ENCODE data around the gene XYLB. TPM values are rescaled to one million over a fixed set of nuclear protein-coding genes. Genes with fewer than 3 reads are reported as not detected.
"Not testable (repeated sequence)": the region's sequence is repeated elsewhere in the genome, so short reads cannot be mapped to it uniquely, and the experiment has no call there.

The XYLB gene
- total RNA-seq (5.6 TPM), polyA plus RNA-seq (1 to 10 TPM in 3 of 4 donors, under 1 TPM in 1; 0.72 to 3.0 (median 1.7) TPM)

DNA sequence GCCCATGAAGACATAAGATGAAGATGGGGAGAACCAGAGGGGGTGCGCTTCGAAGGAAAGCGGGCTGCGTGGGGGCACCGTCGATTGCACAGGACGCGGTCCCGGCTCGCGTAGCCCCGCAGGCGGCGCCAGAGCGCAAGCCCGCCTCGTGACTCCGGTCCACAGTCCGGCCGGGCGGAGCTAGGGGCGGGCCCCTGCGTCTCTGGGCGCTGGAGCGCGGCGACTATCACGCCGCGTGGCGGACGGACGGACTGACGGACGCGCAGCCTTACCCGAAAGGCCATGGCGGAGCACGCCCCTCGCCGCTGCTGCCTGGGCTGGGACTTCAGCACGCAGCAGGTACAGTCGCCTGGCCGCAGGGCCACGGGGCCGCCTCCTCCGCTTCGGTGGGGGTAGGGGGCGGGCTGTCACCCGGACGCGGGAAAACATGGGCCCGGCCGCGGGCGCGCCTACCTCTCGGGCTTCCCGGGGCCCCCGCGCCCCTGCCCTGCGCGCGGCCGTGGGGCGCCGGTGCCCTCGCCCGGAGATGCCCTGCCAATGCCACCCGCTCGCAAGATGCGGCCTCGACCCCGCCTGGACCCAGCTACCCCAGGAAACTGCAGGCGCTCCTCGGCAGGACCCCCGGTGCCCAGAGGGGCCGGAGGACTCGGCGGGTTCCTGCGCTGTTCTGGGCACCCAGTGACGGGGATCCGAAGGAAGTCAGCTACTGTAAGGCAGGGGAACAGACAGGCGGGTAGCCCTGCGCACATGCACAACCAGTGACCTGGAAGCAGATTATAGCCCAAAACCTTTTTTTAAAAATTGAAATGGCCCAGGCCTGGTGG, at the start of gene XYLB:
Gene XYLB, plus strand, starts transcription at position 199 of the 824 bp plus-strand sequence. Its CDS starts 84 bp downstream, at position 283.
- Mint-ChIP-seq H3K36me3 (no peaks in the 10 kb centered on the region), H3K27ac (peak within 1 kb of the TSS in 2 of 3 donors; percentile 11 to 27), H3K4me3 (peak within 1 kb of the TSS; percentile 87 to 90 (median 88)), H3K27me3 (peaks cover 4% of the 10 kb centered on the region), H3K9me3 (no peaks in the 10 kb centered on the region), H3K4me1 (peaks cover 0 to 4% (median 2%) of the 10 kb centered on the region in 4 donors)
- DNase-seq: peak; percentile 62 to 83 (median 72)
- ATAC-seq (ENCODE audit: low read depth in 2 of 2): peak; percentile 94
- peaks cover 11% of the 10 kb centered on the region for H3K4me1 ChIP-seq (ENCODE audit: control insufficient read depth, insufficient read depth, low read length, poor library complexity, severe bottlenecking)
- peak within 1 kb of the TSS; percentile 21 for H3K27ac ChIP-seq (ENCODE audit: insufficient read depth, low read length, poor library complexity, severe bottlenecking)
- peak within 1 kb of the TSS; percentile 26 for H3K4me3 ChIP-seq (ENCODE audit: low read depth, low read length)
- H3K9me3 ChIP-seq (ENCODE audit: control insufficient read depth in 2 of 2, low read length in 2 of 2): no peaks in the 10 kb centered on the region
- H3K36me3 ChIP-seq (ENCODE audit: control insufficient read depth, insufficient read depth, low read length): no peaks in the 10 kb centered on the region
- no peaks in the 10 kb centered on the region for H3K27me3 ChIP-seq (ENCODE audit: control insufficient read depth, insufficient read depth, low read length)

DNA sequence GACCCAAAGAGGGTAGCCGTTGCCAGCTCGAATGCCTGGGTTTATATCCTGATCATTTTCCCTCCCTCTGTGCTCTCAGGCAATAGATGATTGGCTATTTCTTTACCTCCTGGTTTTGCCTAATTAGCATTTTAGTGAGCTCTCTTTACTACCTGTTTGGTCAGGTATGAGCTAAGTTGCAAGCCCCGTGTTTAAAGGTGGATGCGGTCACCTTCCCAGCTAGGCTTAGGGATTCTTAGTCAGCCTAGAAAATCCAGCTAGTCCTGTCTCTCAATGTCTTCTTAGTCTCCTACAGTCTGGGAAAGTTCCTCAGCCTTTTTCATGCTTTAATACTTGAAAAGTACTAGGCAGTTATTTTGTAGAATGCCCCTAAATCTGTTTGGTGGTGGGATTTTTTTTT, 49.5 kb upstream of the XYLB start:
- H3K4me3 Mint-ChIP-seq: not testable (repeated sequence)

DNA sequence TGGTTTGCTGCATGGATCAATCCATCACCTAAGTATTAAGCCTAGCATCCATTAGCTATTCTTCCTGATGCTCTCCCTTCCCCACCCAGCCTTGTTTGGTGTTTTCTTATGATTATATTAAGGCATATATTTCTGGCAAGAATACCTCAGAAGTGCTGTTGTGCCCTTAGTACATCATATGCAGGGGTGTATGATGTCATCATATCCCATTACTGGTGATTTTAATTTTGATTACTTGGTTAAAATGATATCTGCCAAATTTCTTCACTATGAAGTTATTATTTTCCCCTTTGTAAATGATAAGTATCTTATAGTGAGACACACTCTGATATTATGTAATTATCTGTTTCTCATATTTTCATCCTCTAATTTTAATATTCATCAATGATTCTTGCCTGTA, 49.0 kb upstream of the XYLB start:
- Histone ChIP-seq H3K4me3 (ENCODE audit: low read depth, low read length) (no peak overlapping the region), H3K4me1 (ENCODE audit: control insufficient read depth, insufficient read depth, low read length, poor library complexity, severe bottlenecking) (no peaks in the 10 kb centered on the region), H3K36me3 (ENCODE audit: control insufficient read depth, insufficient read depth, low read length) (no peaks in the 10 kb centered on the region), H3K27me3 (ENCODE audit: control insufficient read depth, insufficient read depth, low read length) (peaks cover 3% of the 10 kb centered on the region), H3K27ac (ENCODE audit: insufficient read depth, low read length, poor library complexity, severe bottlenecking) (no peak overlapping the region), H3K9me3 (ENCODE audit: control insufficient read depth in 2 of 2, low read length in 2 of 2) (no peaks in the 10 kb centered on the region)
- ATAC-seq (ENCODE audit: low read depth in 2 of 2): no peak
- DNase-seq: no peak
- no peak overlapping the region for H3K4me3 Mint-ChIP-seq
- no peak overlapping the region for H3K27ac Mint-ChIP-seq
- H3K4me1 Mint-ChIP-seq: no peaks in the 10 kb centered on the region
- H3K9me3 Mint-ChIP-seq: no peaks in the 10 kb centered on the region
- H3K27me3 Mint-ChIP-seq: peaks cover 38% of the 10 kb centered on the region
- H3K36me3 Mint-ChIP-seq: no peaks in the 10 kb centered on the region

More for the DNA sequence above, 49.5 kb upstream of the XYLB start:
- not testable (repeated sequence) for H3K36me3 ChIP-seq (ENCODE audit: control insufficient read depth, insufficient read depth, low read length); H3K9me3 Mint-ChIP-seq; H3K27ac ChIP-seq (ENCODE audit: insufficient read depth, low read length, poor library complexity, severe bottlenecking); H3K27me3 ChIP-seq (ENCODE audit: control insufficient read depth, insufficient read depth, low read length); DNase-seq; H3K4me3 ChIP-seq (ENCODE audit: low read depth, low read length); H3K4me1 ChIP-seq (ENCODE audit: control insufficient read depth, insufficient read depth, low read length, poor library complexity, severe bottlenecking); H3K27ac Mint-ChIP-seq; ATAC-seq (ENCODE audit: low read depth in 2 of 2); H3K36me3 Mint-ChIP-seq; H3K4me1 Mint-ChIP-seq; H3K9me3 ChIP-seq (ENCODE audit: control insufficient read depth in 2 of 2, low read length in 2 of 2)
- H3K27me3 Mint-ChIP-seq: peaks cover 38% of the 10 kb centered on the region

DNA sequence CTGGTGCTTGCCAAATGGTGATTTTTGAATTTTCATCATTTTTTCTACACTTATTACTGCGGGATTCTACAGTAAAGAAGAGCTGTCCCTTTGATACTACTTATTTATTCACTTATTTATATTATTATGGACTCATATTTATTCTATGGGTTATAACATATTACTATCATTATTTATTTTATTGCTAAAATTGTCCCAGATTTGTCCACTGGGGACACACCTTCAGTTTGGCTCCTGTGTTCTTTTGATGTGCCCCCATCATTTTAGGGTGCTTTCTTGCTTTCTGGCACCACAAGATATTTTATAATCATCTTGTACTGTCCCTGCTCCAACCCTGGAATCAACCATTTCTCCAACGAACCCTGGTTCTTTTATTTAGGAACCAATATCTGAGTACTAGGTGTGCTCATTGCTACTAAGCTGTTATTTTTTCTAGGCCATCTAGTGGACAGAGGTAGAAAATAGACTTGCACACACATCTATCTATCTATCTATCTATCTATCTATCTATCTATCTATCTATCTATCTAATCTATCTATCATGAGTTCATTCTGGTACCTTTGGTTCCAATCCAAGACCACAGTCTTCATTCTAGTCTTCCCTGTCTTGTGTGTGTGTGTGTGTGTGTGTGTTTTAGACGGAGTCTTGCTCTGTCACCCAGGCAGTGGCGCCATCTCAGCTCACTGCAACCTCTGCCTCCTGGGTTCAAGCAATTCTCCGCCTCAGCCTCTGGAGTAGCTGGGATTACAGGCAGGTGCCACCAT, 48.5 kb upstream of the XYLB start:
- no peaks in the 10 kb centered on the region for H3K36me3 ChIP-seq (ENCODE audit: control insufficient read depth, insufficient read depth, low read length)
- no peak overlapping the region for H3K27ac Mint-ChIP-seq
- no peaks in the 10 kb centered on the region for H3K4me1 ChIP-seq (ENCODE audit: control insufficient read depth, insufficient read depth, low read length, poor library complexity, severe bottlenecking)
- H3K27ac ChIP-seq (ENCODE audit: insufficient read depth, low read length, poor library complexity, severe bottlenecking): no peak overlapping the region
- no peaks in the 10 kb centered on the region for H3K36me3 Mint-ChIP-seq
- no peaks in the 10 kb centered on the region for H3K9me3 ChIP-seq (ENCODE audit: control insufficient read depth in 2 of 2, low read length in 2 of 2)
- H3K4me3 ChIP-seq (ENCODE audit: low read depth, low read length): no peak overlapping the region
- no peak overlapping the region for H3K4me3 Mint-ChIP-seq
- ATAC-seq (ENCODE audit: low read depth in 2 of 2) (no peak), DNase-seq (peak in 2 of 3 donors; percentile 14 to 25)
- H3K9me3 Mint-ChIP-seq: no peaks in the 10 kb centered on the region
- peaks cover 38% of the 10 kb centered on the region for H3K27me3 Mint-ChIP-seq
- no peaks in the 10 kb centered on the region for H3K4me1 Mint-ChIP-seq
- peaks cover 3% of the 10 kb centered on the region for H3K27me3 ChIP-seq (ENCODE audit: control insufficient read depth, insufficient read depth, low read length)

DNA sequence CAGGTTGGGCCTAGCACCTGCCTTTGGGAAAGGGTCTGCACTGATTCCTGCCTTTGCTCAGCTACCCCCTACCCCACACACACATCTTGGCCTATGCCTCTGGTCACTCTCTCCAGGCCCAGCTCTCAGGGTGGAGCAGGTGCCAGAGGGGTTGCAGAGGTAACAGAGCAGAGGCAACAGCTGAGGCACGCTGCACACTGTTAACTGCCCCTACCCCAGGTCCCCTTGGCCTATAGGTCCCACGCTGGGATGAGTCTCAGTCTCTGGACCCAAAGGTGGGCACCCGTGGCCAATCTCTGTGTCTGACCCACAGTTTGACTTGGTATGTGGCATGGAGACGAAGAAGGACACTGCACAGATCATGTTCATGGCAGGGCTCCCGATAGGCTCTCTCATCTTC, 39.6 kb upstream of the XYLB start:
- DNase-seq (no peak), ATAC-seq (ENCODE audit: low read depth in 2 of 2) (no peak)
- H3K4me1 ChIP-seq (ENCODE audit: control insufficient read depth, insufficient read depth, low read length, poor library complexity, severe bottlenecking): no peaks in the 10 kb centered on the region
- H3K27ac ChIP-seq (ENCODE audit: insufficient read depth, low read length, poor library complexity, severe bottlenecking): no peak overlapping the region
- H3K4me3 ChIP-seq (ENCODE audit: low read depth, low read length): no peak overlapping the region
- H3K27me3 ChIP-seq (ENCODE audit: control insufficient read depth, insufficient read depth, low read length): no peaks in the 10 kb centered on the region
- peaks cover 0 to 5% (median 0%) of the 10 kb centered on the region in 7 donors for H3K9me3 Mint-ChIP-seq
- peaks cover 27% of the 10 kb centered on the region for H3K27me3 Mint-ChIP-seq
- no peaks in the 10 kb centered on the region for H3K4me1 Mint-ChIP-seq
- no peaks in the 10 kb centered on the region for H3K9me3 ChIP-seq (ENCODE audit: control insufficient read depth in 2 of 2, low read length in 2 of 2)
- H3K4me3 Mint-ChIP-seq: no peak overlapping the region
- H3K27ac Mint-ChIP-seq: no peak overlapping the region
- no peaks in the 10 kb centered on the region for H3K36me3 Mint-ChIP-seq
- H3K36me3 ChIP-seq (ENCODE audit: control insufficient read depth, insufficient read depth, low read length): no peaks in the 10 kb centered on the region

DNA sequence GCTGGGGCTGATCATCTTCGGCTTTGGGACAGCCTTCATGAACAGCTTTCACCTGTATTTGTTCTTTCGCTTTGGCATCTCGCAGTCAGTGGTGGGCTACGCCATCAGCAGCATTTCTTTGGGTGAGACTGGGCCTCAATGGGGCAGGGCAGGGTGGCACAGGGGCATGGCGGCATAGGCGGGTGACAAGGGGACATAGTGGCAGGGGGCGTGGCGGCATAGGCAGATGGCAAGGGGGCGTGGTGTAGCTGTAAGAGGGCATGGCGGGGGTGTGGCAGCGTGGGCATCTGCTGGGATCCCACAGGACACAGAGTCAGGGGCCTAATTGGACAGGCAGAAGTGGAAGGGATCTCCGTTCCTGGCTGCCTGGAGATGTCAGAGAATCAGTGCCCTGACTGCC, 39.0 kb upstream of the XYLB start:
- H3K4me3 Mint-ChIP-seq: no peak overlapping the region
- no peaks in the 10 kb centered on the region for H3K4me1 Mint-ChIP-seq
- Histone ChIP-seq H3K27me3 (ENCODE audit: control insufficient read depth, insufficient read depth, low read length) (no peaks in the 10 kb centered on the region), H3K4me1 (ENCODE audit: control insufficient read depth, insufficient read depth, low read length, poor library complexity, severe bottlenecking) (no peaks in the 10 kb centered on the region), H3K36me3 (ENCODE audit: control insufficient read depth, insufficient read depth, low read length) (no peaks in the 10 kb centered on the region), H3K27ac (ENCODE audit: insufficient read depth, low read length, poor library complexity, severe bottlenecking) (no peak overlapping the region), H3K9me3 (ENCODE audit: control insufficient read depth in 2 of 2, low read length in 2 of 2) (no peaks in the 10 kb centered on the region), H3K4me3 (ENCODE audit: low read depth, low read length) (no peak overlapping the region)
- H3K9me3 Mint-ChIP-seq: peaks cover 0 to 5% (median 0%) of the 10 kb centered on the region in 7 donors
- H3K27me3 Mint-ChIP-seq: peaks cover 32% of the 10 kb centered on the region
- H3K36me3 Mint-ChIP-seq: no peaks in the 10 kb centered on the region
- ATAC-seq (ENCODE audit: low read depth in 2 of 2): no peak
- H3K27ac Mint-ChIP-seq: no peak overlapping the region
- no peak for DNase-seq

DNA sequence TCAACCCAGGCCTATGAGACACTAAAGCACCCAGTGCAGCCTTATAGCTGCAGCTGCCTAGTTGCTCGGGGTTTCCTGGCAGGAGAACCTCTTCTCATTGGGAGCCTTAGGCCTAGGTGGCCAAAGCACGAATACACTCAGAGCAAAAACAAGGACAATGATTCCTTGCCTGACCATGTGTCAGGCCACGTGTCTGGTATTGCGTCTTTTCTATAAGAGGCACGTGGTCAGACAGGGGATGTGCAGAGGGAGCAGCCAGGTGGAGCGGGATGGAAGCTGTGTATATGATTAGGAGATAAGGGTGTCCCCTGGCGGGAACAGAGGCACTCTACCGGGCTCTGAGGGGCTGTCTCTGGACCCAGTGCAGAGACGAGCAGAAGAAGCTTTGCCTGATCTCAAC, 38.1 kb upstream of the XYLB start:
- DNase-seq (no peak), ATAC-seq (ENCODE audit: low read depth in 2 of 2) (peak in 1 of 2 donors; percentile 14)
- H3K27me3 Mint-ChIP-seq: peaks cover 32% of the 10 kb centered on the region
- H3K4me3 Mint-ChIP-seq: no peak overlapping the region
- no peak overlapping the region for H3K4me3 ChIP-seq (ENCODE audit: low read depth, low read length)
- no peak overlapping the region for H3K27ac ChIP-seq (ENCODE audit: insufficient read depth, low read length, poor library complexity, severe bottlenecking)
- H3K36me3 Mint-ChIP-seq: no peaks in the 10 kb centered on the region
- no peaks in the 10 kb centered on the region for H3K36me3 ChIP-seq (ENCODE audit: control insufficient read depth, insufficient read depth, low read length)
- no peaks in the 10 kb centered on the region for H3K4me1 Mint-ChIP-seq
- peaks cover 0 to 5% (median 0%) of the 10 kb centered on the region in 7 donors for H3K9me3 Mint-ChIP-seq
- no peak overlapping the region for H3K27ac Mint-ChIP-seq
- no peaks in the 10 kb centered on the region for H3K27me3 ChIP-seq (ENCODE audit: control insufficient read depth, insufficient read depth, low read length)
- no peaks in the 10 kb centered on the region for H3K9me3 ChIP-seq (ENCODE audit: control insufficient read depth in 2 of 2, low read length in 2 of 2)
- no peaks in the 10 kb centered on the region for H3K4me1 ChIP-seq (ENCODE audit: control insufficient read depth, insufficient read depth, low read length, poor library complexity, severe bottlenecking)
